ENCODE measurements around the gene RAPGEF3.

Gene RAPGEF3

DNA sequence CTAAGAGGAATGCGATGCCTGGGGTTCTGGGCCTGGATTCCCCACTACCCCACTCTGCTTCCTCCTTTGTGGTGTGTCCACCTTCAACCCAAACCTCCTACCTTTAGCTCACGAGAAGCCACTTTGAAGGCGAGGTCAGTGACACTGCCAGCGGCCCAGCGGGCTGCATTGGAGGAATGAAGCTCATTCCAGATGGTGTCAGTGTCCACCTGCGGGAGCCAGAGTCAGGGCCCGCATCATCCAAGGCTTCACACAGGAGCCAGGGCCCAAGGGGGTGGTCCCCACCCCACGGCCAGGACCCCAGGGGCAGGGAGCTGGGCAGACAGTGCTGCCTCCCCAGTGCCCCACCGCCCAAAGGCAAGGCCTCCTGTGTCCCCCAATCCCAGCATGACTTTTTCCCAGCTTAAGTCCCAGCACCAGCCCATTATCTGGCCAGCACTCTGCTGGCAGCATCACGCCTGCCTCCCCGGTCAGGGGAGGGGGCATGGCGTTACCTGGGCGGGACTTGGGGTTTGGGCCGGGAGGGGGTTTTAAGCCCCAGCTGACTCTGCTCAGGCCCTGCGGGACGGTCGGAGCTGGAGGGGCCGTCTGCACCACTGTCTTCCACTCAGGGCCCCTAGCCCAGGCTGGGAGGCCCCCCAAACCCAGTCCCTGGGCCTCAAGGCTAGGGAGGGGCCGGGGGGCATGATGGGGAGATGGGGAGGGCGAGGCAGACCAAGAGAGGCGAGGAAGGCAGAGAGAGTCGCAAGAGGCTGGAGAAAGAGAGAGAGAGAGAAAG is 31.2 kb upstream of the RAPGEF3 start:
- DNase-seq (ENCODE audit: low read depth), result no peak

DNA sequence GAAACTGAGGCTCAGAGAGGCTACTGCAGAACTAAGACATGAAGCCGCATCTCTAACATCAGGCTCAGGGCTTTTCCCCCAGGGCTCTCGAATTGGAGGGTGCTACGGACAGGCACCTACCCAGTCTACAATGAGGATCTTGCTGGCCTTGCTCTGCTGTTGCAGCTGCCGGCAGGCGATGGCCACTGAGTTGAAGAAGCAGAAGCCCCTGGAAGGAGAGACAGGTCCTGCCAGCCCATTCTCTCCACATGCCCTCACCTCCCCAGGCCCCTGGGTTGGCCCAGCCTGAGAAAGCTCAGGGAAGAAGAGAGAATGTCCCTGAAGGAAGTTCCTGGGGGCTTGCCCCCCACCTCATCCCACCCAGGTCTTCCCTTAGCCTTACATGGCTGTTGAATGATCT is 30.5 kb upstream of the RAPGEF3 start:
- no peak for DNase-seq (ENCODE audit: low read depth)

GRCh38 chr12:47787596-47788319 is 29.1 kb upstream of the RAPGEF3 start:
- DNase-seq (ENCODE audit: low read depth), result no peak

GRCh38 chr12:47786662-47787280 is 28.1 kb upstream of the RAPGEF3 start:
- no peak for DNase-seq (ENCODE audit: low read depth)

GRCh38 chr12:47785887-47786661 is 27.4 kb upstream of the RAPGEF3 start:
- no peak for DNase-seq (ENCODE audit: low read depth)

- no peak for DNase-seq (ENCODE audit: low read depth)
Measured at GRCh38 chr12:47785036-47785886, 26.6 kb upstream of the RAPGEF3 start.

DNA sequence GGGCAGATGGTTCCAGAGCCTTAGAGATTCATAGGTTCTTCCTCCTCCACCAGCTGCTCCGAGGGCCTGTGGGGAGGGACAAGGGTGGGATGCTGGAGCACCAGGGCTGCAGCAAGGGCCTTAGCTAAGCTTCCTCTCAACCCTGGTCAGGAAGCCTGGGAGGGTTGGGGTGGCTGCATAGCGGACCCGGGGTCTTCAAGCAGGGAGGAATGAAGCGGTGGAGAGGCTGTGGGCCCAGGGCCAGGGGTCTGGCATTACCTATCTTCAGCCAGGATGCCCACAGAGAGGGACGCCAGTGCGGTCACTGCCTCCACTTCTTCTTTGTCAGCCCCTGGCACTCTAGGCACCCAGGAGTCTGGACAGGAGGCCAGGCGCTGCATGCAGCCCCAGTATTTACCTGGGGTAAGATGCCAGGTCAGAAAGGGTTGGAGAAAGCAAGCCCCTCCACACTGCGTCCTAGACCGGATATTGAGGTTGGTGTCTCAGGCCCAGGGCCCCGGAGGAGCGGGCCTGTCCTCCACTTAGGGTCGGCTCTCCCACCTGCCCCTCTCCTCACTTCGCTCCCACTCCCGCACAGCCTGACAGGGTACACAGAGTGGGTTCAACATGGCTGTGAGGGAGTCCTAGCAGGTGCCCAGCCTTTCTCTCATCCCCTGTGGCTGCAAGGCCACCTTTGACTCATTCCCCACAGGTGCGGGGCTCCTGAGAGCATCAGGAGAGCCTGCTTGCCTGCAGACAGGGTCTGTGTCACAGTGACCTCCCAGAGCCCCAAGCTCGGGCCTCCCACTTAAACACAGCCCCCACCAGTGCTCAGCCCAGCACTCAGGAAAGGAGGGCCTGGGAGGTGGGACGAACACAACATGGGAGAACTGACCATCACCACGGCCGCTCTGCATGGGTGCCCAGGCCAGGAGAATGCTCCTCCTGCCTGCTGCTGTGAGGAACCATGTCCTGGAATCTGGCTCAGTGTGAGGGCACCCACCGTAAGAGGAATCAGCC is 25.4 kb upstream of the RAPGEF3 start:
- no peak for DNase-seq (ENCODE audit: low read depth)

DNA sequence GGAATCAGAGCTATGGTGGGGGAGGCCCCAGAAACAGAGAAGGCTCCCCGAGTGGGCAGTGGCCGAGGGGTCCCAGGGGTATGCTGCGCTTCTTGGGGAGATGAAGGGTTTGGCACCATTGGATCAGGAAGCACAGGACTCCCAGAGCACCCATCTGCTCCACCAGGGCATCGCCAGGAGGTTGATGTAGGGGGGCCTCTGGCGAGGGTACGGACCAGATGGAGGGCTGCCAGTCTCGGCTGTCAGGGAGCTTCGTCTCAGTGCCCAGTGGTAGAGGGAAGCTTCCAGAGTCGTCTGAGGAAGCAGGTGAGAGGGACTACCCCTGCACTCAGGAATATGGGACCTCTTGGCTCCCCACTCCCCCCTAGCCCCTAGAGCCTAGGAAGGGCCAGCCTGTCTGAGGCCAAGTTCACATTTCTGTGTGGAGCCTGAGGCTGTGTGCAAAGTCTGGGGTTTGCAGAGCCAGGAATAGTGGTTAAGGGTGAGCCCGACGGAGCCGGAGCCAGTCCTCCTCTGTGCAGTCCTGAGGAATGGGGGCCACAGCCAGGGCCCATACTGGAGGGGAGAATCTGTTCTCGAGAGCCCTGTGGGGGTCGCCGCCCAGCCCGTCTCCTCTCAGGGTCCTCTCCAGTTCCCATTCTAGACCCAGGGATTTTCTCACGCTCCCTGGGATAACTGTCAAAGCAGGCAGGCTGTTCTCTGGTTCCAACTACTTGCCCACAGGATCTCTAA is 24.5 kb upstream of the RAPGEF3 start:
- DNase-seq (ENCODE audit: low read depth), result no peak

DNA sequence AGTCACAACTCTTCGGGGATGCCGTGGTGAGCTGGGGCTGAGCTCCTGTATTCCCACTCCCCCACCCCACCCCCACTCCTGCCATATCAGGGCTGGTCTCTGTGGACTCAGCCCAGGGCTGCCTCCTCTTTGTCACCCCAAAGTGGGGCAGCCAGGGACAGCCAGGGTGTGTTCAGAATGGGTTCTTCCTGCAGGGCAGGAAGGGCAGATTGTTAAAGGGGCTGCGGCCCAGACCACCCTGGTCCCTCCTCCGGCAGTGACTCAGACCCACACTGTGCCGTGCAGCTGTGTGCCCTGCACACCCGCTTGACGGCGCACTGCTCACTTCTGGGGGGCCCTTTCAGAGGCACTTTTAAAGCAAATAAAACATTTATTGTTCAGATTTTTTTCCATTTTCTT is 23.7 kb upstream of the RAPGEF3 start:
- DNase-seq (ENCODE audit: low read depth), result no peak

- DNase-seq (ENCODE audit: low read depth), result no peak
Measured at GRCh38 chr12:47781479-47782371, 23.0 kb upstream of the RAPGEF3 start.

GRCh38 chr12:47779943-47780504 is 21.3 kb upstream of the RAPGEF3 start:
- DNase-seq (ENCODE audit: low read depth), result no peak

- peak; percentile 86 for DNase-seq (ENCODE audit: low read depth)
Measured at GRCh38 chr12:47779301-47779942, 20.7 kb upstream of the RAPGEF3 start.

- DNase-seq (ENCODE audit: low read depth), result no peak
Measured at GRCh38 chr12:47778881-47779280, 20.2 kb upstream of the RAPGEF3 start.

GRCh38 chr12:47777741-47778558 is 19.3 kb upstream of the RAPGEF3 start:
- DNase-seq (ENCODE audit: low read depth), result no peak

DNA sequence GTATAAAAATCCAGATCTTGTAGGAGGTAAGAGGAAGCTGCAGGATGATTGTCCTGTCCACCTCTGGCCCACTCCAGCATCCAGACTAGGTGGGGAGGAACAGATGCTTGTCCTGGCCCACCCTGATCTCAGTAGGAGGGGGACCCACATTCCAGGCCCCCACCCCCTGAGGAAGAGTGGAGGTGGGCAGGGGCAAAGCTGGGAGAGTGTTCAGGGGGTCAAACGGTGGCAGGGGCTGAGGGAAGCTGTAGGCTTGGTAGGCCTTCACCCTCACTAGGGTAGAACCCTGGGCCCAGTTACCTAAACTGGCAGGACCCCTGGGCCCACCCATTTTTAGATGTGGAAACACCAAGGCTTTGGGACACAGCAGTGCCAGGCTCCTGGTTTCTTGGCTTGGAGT is 18.5 kb upstream of the RAPGEF3 start:
- DNase-seq (ENCODE audit: low read depth), result no peak

- DNase-seq (ENCODE audit: low read depth), result no peak
Measured at GRCh38 chr12:47776471-47777143, 17.9 kb upstream of the RAPGEF3 start.

Measured in activated T-helper 9 cell treated with anti-CD3 and anti-CD28 coated beads, Interleukin-2, amount 50 U/mL, for 16 hours (primary cell).